HG02763 (cell line): ENCODE results near the gene EVX1.

ENCODE experiments used
- ATAC-seq: cut with Tn5 transposase; IDR thresholded peaks from one replicate; pipeline ENCODE4 v1.9.1; 2021; ENCODE audit warnings: mild to moderate bottlenecking, moderate library complexity; ENCODE audit not compliant: unreplicated experiment

Gene EVX1

DNA sequence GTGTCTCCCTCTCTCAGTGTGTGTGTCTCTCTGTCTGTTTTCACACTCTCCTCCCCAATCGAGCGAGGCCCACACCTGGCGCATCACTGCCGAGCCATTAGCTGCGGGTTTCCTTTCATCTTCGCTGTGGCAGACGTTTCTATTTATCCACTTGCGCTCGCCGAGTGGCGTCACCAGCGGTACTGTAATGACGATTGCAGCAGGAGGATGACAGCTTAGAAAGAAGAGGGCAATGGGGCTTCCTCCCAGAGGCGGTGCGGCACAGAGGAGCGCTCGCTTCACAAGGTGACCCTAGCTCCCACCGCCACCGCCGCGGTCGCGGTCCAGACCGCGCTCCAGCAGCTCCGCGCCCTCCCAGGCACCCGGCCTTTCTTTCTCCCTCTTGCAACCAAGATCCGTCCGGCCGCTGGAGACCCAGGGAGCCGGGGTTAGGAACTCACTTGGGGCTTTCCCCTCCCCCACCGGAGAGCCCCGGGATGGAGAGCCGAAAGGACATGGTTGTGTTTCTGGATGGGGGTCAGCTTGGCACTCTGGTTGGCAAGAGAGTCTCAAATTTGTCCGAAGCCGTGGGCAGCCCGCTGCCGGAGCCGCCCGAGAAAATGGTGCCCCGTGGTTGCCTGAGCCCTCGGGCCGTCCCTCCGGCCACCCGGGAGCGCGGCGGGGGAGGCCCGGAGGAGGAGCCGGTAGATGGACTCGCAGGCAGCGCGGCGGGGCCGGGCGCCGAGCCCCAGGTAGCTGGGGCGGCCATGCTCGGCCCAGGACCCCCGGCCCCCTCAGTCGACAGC lies at the start of gene EVX1:
Gene EVX1 (plus strand): TSS at position 248 of the 785 bp plus-strand sequence. CDS start 229 bp downstream, at position 477.
- ATAC-seq: no peak

DNA sequence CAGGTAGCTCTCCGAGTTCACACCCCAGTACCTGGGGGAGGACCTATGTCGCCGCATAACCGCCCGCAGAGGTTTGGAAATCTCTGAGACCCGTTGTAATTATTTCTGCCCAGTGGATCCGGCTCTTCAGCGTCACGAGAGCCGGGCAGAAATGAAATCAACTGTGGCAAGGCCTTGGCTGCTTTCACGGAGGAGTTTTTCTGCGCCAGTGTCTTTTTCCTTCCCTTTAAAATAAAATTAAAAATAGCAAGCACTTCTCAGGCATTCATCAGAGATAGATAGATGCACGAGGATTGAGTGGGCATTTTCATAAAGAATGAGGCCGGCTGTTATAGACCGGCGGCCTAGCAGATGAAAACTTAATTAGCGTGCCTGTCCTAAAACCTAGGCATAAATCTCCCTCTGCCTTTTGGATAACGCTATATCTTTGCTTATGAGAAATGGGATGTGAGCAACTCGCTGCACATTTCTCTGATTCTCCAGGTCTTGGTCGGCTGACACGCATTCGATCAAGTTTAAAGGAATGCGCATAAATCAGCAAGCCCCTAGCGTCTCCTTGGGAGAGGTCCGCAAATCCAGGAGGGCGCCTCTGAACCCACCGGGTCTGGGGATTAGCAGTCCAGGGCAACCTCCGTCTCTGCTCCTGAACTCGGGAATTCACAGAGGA lies 49.1 kb upstream of the EVX1 start:
- ATAC-seq: no peak

DNA sequence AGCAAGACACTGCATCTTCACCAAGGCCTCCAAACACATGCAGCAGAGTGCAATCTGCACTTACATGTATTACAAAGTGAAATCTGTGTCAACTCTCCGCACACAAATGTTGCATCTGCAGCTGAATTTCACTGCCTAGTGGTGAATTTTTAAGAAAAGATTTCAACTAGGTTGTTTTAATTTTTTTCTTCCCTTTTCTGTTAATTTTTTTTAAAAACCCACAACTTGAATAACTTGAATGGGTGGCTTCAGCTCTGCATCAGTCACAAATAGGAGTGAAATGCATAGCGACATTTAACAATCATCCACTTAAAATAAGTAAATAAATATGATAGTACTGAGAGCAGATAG lies 48.6 kb upstream of the EVX1 start:
- no peak for ATAC-seq

DNA sequence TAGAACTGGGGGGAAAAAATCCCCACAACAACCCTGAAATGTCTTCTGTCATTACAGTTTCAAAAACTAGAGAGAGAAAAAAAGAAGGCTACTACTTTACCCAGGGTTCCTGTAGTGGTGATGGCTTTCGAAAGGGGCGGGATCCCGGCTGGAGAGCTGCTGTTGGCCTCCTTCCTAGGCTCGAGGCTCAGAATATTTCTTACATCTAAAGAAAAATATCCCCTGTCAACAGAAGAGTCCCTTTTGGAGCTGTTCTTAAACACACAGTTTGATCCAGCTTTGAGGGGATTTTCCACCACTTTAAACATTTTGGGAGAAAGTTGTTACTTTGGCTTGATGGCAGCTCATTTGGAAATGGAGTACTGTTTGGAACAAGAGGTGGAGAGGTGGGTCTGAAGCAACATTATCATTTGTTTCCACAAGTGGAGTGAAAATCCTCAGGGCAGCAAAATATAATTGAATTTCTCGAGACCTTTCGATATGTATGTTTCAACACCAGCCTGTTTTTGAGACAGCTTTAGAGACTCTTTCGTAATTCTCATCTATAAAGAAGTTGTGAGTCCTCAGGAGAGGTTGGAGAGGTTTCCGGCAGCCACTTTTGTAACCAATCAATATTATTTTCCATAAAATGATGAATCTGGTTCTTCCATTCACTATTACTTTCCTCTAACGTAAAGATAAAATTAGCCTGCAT lies 47.8 kb upstream of the EVX1 start:
- no peak for ATAC-seq

DNA sequence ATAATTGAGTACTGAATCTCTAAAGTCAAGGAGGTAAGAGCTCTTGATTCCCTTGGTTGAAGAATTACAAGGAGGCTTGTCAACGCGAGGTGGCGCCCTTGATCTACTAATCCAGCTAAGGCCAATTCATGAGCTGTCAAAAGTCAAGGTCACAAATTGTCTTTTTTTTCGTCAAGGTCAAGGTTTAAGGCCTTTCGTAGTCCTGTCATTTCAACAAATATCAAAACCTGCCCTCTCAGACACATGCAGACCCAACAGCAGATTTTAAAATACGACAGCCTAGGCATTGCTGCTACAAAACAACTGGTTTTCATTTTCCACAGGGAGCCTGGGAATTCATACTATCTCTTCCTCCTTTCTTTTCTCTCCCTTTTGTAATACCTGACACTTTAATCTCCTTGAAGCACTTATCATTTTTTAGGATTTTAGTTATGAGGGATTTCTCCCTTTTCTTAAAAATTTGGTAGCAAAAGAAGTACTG lies 46.3 kb upstream of the EVX1 start:
- no peak for ATAC-seq

DNA sequence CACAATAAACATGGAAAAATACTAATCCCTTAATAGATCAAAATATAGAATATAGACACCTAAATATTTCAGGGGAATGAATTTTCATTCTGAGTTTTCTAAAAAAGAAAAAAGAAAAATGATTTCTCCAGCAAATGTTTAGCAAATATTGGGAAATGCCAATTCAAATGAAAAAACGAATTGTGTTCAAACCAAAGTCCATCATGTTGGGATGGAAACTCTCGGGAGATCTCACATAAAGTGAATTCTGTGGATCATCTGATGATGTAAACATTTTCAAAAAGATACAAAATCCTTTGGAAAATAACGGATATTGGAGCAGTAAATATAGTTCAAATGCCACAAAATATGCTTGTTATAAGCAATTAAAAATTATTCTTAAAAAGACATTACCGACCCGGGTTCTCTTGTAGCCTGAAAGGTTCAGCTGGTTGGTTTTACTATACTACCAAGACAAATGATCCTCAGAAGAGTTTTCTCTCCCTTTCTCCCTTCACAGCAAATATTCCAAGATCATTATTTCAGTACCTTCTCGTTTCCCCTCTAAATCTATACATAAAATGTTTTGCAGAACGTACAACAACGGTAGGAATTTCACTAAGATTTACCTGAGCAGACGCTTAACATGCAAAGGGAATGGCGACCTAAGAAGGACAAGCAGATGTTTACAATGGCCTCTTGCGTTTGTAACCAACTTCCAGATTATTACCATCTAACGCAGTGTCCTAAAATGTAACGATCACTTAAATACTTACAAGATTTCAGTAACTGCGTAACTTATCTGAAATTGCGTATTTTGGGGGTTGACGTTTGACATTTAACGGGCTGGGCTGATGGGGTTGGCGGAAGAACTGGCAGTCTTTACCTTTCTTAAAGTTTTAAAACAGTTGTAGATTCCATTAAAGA lies 45.2 kb upstream of the EVX1 start:
- ATAC-seq: no peak

DNA sequence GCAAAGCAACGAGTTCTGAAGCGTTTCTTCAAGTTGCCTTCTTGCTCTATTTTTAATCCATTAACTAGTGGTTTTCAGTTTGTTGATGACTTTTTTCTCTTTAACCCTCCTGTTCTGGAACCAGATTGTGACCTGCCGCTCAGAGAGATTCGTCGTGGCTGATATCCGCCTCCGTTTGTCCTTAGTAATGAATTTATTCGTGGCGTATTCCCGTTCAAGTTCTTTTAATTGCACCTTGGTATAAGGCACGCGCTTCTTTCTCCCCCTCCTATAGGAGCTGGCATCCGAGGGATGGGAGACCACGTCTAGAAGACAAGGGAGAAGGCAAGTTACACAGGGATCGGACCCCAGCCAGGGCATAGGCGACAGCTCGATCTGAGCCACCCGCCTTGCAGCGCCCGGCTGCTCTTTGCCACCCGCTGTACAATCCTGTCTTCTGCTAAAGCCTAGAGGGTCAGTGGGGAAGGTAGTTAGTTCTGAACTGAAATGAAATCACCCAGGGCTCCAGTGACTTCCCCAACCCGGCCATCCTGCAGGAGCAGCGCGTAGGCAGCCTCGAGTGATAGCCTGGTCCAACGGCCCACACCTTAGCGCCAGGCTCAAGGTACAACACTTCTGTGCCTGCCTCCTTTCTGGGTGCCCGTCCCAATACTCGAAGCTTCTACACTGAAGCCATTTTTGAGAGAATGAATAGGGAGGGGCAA lies 44.3 kb upstream of the EVX1 start:
- no peak for ATAC-seq

DNA sequence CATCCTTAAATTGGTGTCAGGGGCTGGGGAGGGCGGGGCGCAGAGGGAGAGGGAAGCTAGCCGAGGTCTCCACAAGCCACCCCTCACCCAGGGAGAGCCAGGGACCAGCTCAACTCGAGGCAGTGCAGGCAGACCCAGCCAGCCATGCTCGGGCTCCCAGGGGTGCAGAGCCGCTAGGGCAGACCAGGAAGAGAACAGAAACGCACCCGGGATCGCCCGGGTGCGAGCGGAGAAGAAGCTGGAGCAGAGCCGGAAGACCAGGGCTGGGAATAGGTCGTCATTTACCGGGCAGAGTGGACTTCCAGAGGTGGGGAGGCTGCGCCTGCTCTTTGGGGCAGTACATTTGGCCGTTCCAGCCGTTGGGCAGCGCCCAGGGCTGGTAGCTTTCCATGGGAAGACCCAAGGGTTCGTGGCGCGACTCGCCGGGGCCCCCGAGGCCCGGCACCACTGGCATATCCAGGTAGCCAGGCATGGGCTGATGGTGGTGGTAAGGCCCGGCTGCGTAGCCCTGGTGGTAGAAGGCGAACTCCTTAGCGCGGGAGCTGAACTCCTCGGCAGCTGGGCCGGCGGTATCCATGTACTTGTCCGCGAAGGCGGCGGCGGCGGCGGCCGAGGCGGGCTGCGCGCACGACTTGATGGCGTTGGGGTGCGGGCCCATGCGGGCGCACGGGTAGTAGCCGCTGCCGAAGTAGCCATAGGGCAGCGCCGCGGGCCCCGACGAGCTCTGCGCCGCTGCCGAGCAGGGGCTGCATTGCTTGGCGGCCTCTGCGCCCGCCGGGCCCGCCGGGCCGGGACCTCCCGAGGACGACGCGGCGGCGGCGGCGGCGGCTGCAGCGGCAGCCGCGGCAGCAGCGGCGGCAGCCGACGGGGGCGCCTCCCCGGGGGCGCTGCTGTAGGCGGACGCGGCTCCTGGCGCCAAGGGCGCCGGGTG lies 43.5 kb upstream of the EVX1 start:
- no peak for ATAC-seq

DNA sequence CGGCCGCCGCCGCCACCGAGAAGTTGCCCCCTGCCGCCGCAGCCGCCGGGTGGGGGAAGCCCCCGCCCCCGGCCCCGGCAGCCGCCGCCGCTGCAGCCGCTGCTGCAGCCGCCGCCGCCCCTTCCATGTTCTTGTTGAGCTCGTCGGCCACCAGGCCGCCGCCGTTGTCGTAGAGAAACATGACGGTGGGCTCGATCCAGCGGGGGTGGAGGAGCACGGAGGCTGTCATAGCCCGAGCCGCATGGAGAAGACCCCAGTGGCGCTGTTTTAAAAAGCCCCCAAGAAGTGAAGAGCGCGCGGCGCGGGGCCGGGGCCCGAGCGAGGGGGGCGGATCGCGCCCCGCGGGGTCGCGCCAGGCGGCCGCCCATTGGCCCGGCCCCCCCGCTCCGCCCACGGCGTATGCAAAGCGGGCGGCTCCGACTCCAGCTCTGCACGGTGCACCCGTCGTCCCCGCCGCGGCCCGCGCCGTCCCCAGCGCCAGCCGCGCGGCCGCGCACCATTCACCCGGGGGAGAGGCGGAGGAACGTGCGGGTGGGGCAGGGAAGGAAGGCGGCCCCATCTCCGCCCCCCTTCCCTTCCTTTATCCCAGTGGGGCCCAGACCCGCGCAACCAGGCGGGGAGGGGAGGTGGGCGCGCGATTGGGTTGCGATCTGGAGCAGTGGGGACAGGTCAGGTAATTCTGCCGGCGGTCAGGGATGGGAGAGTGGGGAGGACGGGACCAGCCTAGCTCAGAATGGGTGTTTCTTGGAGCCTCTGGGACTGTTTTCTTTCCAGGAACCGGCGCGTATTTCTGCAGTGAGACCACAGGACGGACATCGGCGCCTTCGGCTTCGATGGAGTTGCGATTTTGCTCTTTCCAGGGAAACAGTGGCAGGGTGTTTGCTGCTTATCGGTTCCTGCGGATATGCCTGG lies 42.5 kb upstream of the EVX1 start, which contains the start of gene HOXA13:
Gene HOXA13 (minus strand): TSS at position 243 of the 912 bp plus-strand sequence. CDS start 14 bp downstream, at position 229.
- no peak for ATAC-seq

DNA sequence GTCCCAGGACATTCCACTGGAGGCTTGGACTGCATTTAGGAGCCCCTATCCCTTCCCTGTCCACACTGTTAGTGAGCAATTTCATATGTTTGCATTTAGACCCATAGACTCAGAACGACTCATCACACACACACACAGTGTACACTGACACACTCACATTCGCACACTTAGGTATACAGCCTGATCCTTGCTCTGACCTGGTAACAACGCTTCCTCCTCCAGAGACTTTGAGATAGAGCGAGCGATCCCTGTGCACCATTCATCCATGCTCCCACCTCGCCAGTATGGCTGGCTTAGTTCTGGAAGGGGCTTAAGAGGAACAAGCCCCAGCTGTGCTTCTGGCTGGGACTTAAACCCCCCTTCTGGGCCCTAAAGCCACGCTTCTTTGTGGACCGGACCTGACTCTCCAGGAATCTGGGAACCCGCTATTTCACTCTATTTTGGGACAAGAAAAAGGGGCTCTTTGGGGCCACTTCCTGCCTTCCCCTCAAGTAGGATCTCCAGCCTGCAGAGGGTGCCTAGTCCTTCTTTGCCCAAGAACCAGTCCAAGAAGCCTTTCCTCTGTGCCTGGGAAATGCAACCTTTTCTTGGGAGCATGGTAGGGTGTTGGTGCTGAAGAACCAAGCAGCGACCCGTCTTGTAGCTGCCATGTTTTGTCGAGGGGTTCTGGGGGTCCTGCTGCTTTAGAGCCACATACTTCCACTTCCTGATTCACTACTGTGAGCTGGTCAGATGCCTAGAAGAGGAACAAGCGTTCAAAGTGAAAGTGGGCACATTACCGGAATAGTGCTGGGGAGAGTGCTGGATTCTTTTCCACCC lies 41.6 kb upstream of the EVX1 start:
- no peak for ATAC-seq

DNA sequence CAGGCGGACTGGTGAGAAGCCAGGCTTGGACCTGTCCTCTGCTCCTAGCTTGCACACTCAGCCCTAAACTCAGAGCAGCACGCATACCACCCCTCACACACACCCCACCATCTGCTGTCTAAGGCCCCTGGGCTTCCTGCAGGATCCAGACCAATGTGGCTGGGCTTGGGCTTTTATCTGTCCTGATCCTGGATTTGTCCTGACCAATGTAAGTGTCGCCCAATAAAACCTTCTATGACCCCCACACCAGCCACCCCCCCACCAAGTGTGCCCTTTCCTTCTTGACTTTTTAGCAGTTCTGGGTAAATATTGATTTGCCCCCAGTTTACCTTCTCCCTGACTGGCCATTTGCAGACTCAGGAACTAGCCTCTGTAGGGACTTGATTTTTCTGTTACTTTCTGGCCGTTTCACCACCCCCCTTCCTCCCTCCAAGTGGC lies 41.0 kb upstream of the EVX1 start:
- no peak for ATAC-seq

DNA sequence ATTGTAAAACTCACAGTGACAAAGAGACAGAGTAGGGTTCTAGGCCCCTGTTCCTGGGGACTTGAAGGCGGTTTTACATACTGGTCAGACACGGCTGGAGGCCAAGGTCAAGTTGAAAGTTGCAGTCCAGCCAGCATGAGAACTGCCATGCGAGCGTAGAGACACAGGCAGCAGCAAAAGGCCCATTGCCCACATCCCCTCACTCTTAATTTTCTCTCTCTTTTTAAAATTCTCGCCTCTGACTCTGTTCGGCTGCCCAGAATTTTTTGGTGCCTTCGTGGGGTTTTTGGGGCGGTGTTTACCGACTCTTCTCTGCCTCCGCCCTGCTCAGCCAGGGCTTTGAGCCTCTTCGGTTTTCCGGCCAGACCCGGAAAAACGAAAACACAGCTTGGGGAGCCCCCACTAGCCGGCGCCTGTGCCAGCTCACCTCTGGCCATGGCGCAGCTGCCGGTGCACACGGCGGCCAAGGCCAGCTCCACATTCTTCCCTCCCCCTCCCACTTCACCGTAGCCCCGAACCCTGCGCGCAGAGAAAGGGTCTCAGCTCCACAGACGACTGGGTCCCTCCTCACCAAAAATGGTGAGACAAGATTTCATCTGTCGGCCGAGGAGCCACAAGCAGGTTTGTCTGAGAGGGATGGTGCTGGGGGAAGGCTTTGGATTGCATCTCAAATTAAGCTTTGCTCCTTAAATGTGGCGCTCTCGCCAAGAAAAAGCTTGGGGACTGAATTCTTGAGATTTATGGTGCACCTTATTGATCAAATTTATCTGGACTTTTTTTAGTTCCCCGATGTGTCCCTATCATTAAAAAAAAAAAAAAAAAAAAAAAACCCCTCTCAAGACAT lies 40.4 kb upstream of the EVX1 start:
- no peak for ATAC-seq

DNA sequence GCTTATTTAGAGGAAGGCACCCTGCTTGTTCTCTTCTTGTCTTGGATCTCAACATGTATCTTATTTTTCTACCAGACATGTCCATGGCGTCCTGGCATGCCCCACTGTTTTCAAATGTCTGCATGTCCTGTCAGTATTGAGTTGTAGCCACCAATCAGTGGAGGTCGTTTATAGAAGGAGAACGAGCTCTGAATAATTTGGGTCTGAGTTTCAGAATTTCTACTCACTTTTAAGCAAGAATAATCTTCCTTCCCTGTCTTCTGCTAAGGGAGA lies 39.8 kb upstream of the EVX1 start:
- no peak for ATAC-seq

DNA sequence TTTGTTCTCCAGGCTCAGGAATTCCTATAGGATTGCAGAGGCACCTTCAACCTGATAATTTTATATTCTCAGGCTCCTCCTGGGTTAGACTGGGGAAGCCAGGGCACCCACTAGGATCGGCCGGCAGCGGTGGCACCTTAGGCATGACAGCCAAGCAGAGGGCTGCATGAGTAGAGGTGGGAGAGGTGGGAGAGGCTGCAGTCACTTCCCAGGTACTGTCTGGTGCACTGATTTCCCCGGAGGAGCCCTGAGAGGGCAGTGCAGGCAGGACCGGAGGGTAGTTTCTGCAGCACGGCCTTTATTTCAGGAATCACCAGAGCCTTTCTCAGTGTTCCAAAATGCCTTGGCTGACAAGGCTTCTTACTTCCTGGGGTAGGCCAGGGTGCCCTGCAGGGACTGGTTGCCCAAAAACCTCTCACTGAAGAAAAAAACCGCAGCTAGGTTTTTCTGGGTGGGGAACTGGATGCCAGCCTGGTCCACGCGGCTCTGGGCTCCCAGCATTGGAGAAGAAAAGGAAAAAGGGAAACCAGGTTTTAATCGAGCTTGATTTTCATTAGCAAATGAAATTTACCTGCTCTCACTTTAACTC lies 39.1 kb upstream of the EVX1 start:
- no peak for ATAC-seq

DNA sequence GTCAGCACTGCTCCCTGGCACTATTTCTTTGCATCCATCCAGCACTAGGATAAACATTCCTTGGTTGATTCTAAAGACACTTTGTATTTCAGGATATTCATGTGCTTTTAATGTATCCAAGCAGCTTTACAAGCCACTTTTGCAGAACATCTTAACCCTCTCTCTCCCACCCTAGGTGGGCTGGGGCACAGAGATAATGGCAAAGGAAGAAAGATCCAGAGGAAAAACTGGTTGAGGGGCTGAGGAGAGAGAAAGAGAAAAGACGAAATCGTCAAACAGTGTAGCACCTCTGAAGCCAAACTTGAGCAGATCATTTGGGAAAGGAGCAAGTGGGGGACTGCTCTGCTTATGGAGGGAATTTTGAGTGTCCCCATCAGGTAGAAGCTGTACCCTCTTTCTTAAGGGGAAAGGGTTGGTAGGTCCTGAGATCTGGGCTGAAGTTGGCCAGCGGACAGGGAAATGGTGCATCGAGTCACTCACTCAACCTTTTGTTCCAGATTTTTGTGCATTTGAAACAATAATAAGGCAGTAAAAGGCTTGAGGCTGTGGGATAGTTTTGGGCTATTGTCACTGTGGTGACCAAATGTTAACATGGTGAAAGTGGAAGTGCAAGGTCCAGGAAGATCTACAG lies 38.5 kb upstream of the EVX1 start:
- ATAC-seq: no peak
